ENCODE measurements around the gene HPCAL1.

The HPCAL1 gene

GRCh38 chr2:10279472-10279870, 23.2 kb upstream of the HPCAL1 start:
- in situ Hi-C loops (cut with HindIII; ENCODE audit: low sequenced_read_pairs), result no loop called here
- no peak for DNase-seq (ENCODE audit: low read depth)
- TF ChIP-seq CTCF (IDR thresholded peaks at IDR 0.05; ENCODE audit: low read depth, low read length, missing control alignments), result no peak
- no peak overlapping the region for H3K4me3 ChIP-seq (ENCODE audit: low read depth, low read length)

GRCh38 chr2:10279946-10280463, 22.7 kb upstream of the HPCAL1 start:
- H3K4me3 ChIP-seq (ENCODE audit: low read depth, low read length), result no peak overlapping the region
- in situ Hi-C loops (cut with HindIII; ENCODE audit: low sequenced_read_pairs), result no loop called here
- no peak for DNase-seq (ENCODE audit: low read depth)
- no peak for TF ChIP-seq CTCF (IDR thresholded peaks at IDR 0.05; ENCODE audit: low read depth, low read length, missing control alignments)

GRCh38 chr2:10281891-10282290, 20.8 kb upstream of the HPCAL1 start:
- TF ChIP-seq CTCF (IDR thresholded peaks at IDR 0.05; ENCODE audit: low read depth, low read length, missing control alignments), result no peak
- DNase-seq (ENCODE audit: low read depth), result no peak
- in situ Hi-C loops (cut with HindIII; ENCODE audit: low sequenced_read_pairs), result no loop called here
- no peak overlapping the region for H3K4me3 ChIP-seq (ENCODE audit: low read depth, low read length)

GRCh38 chr2:10282611-10283105, 20.0 kb upstream of the HPCAL1 start:
- no peak for TF ChIP-seq CTCF (IDR thresholded peaks at IDR 0.05; ENCODE audit: low read depth, low read length, missing control alignments)
- in situ Hi-C loops (cut with HindIII; ENCODE audit: low sequenced_read_pairs), result no loop called here
- no peak for DNase-seq (ENCODE audit: low read depth)
- H3K4me3 ChIP-seq (ENCODE audit: low read depth, low read length), result no peak overlapping the region

GRCh38 chr2:10283106-10284062, 19.3 kb upstream of the HPCAL1 start:
- in situ Hi-C loops (cut with HindIII; ENCODE audit: low sequenced_read_pairs), result no loop called here
- DNase-seq (ENCODE audit: low read depth), result no peak
- no peak overlapping the region for H3K4me3 ChIP-seq (ENCODE audit: low read depth, low read length)
- TF ChIP-seq CTCF (IDR thresholded peaks at IDR 0.05; ENCODE audit: low read depth, low read length, missing control alignments), result no peak

- in situ Hi-C loops (cut with HindIII; ENCODE audit: low sequenced_read_pairs), result no loop called here
- no peak for TF ChIP-seq CTCF (IDR thresholded peaks at IDR 0.05; ENCODE audit: low read depth, low read length, missing control alignments)
- no peak for DNase-seq (ENCODE audit: low read depth)
- H3K4me3 ChIP-seq (ENCODE audit: low read depth, low read length), result no peak overlapping the region
These were observed 18.4 kb upstream of the HPCAL1 start for GRCh38 chr2:10284108-10284870.

Measured in astrocyte of the cerebellum (primary cell).